GM06990 (cell line): Measurements from ENCODE around the gene RBM33.

ENCODE experiments used
- DNase-seq: peaks from one replicate; pipeline ENCODE4 v3.0.0-alpha.2; 2011; ENCODE audit not compliant: insufficient read length; ENCODE audit errors: extremely low read depth
- H3K27me3 ChIP-seq: replicated peaks from 2 replicates; pipeline ENCODE4 v1.6.0; 2011; ENCODE audit warnings: low read length; ENCODE audit not compliant: control insufficient read depth, insufficient read depth
- H3K36me3 ChIP-seq: 2 replicates; pipeline ENCODE4 v1.5.1; 2011; ENCODE audit warnings: low read length; ENCODE audit not compliant: control insufficient read depth, insufficient read depth
- H3K4me3 ChIP-seq: replicated peaks from 2 replicates; pipeline ENCODE4 v1.5.1; 2011; ENCODE audit warnings: low read depth, mild to moderate bottlenecking, control low read depth, low read length
- TF ChIP-seq, protein P1 (sequence below): IDR thresholded peaks from 2 replicates; pipeline ENCODE4 v1.5.1; 2011; ENCODE audit warnings: low read length, control low read depth, mild to moderate bottlenecking, inconsistent platforms; ENCODE audit not compliant: insufficient read depth, poor library complexity, severe bottlenecking

RBM33 gene

DNA sequence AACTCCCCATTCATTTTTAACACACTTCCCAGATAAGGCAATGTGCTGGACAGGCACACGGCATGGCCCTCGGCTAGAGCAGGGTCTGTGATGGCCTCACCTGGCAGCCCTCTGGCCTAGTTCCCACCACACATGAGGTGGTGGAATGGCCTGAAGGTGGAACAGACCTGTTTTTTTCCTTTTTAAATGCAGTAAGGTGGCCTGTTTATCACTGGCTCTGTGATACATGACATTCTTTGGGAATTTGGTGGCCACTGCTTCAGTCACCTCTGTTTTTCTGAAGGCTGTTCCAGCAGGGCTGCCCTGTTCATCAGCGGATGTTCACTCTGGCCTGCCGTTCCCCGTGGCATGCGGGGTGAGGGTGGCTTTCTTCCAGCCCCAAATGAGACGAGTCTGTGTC lies 131.2 kb downstream of the RBM33 start:
- Histone ChIP-seq H3K27me3 (no peaks in the 10 kb centered on the region), H3K36me3 (peaks cover 36% of the 10 kb centered on the region), H3K4me3 (no peak overlapping the region)
- TF ChIP-seq, protein P1, sequence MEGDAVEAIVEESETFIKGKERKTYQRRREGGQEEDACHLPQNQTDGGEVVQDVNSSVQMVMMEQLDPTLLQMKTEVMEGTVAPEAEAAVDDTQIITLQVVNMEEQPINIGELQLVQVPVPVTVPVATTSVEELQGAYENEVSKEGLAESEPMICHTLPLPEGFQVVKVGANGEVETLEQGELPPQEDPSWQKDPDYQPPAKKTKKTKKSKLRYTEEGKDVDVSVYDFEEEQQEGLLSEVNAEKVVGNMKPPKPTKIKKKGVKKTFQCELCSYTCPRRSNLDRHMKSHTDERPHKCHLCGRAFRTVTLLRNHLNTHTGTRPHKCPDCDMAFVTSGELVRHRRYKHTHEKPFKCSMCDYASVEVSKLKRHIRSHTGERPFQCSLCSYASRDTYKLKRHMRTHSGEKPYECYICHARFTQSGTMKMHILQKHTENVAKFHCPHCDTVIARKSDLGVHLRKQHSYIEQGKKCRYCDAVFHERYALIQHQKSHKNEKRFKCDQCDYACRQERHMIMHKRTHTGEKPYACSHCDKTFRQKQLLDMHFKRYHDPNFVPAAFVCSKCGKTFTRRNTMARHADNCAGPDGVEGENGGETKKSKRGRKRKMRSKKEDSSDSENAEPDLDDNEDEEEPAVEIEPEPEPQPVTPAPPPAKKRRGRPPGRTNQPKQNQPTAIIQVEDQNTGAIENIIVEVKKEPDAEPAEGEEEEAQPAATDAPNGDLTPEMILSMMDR, result no peak
- DNase-seq, result no peak

DNA sequence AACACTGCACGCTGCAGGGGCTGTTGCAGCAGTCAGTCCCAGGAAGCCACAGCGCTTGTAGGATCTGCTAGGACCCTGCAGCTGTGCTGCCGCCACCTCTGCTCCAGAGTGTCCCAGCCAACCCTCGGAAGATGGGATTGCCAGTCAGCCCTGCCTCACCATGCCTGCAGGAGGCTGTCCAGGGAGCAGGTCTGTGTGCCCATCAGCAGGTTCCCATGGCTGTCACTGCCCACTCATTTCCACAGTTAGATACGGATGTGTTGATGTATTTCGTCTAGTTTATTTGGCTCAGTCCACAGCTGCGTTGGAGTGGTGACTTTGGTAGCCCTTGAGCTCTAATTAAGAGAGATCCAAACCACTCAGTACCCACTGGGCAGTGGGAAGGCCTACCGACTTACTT lies 132.1 kb downstream of the RBM33 start:
- no peak for DNase-seq
- no peaks in the 10 kb centered on the region for H3K27me3 ChIP-seq
- peaks cover 39% of the 10 kb centered on the region for H3K36me3 ChIP-seq
- TF ChIP-seq, protein P1, result no peak
- H3K4me3 ChIP-seq, result no peak overlapping the region

DNA sequence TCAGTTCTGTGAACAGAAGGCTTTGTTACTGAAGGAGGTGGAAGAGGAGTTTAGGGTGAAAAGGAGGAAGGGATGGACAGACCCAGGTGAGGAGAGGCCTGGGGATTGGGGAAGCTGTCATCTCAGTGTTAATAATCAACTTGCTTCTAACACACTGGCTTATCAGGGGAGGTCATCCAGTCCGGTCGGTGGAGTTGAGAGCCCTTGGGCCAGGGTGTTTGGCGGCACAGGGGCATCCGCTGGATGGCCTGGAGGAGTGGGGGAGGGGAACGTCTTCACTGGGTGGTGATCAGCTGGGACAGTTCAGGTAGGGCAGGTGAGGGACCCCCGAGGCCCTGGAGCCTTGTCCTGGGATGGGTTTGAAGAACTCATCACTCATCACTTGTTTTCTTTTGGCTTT lies 133.9 kb downstream of the RBM33 start:
- no peak overlapping the region for H3K4me3 ChIP-seq
- TF ChIP-seq, protein P1, result no peak
- peaks cover 39% of the 10 kb centered on the region for H3K36me3 ChIP-seq
- DNase-seq, result no peak
- no peaks in the 10 kb centered on the region for H3K27me3 ChIP-seq

DNA sequence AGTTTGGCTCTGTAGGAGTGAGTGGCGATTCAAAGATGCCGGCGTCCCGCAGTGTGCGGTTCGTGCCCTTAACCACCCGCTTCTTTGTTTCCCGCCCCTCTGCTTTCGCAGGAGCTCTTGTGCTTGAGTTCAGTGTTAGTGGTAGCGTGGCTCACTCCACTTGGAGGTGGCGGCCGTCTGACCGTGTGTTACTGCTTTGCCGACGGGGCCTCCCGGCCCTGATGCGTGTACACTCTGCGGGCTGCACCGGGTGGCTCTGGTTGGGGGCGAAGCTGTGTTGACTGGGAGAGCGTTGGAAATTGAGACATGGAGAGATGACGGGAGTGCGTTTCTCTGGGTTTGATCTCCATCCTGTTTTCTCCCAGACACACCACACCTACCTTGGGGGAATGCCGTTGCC lies 136.4 kb downstream of the RBM33 start:
- Histone ChIP-seq H3K4me3 (no peak overlapping the region), H3K27me3 (no peaks in the 10 kb centered on the region), H3K36me3 (peaks cover 25% of the 10 kb centered on the region)
- no peak for DNase-seq
- TF ChIP-seq, protein P1, result no peak

DNA sequence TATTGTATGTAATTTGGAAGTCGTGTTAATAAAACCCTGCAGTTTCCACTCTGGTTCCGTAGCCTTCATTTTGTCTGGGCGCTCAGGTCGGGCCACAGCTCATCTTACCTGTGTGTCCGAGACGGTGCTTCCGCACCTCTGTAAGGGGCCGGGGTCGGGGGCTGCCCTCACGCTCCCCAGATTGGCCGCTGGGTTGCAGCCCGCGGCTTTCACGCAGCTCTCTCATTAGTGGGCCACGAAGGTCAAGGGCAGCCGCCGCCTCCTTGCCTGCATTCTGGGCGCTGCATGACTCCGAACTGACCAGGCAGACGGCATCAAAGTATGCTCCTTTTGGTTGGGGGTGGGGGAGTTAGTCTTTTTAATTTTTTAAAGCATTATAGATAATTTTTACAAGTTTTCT lies 137.0 kb downstream of the RBM33 start:
- TF ChIP-seq, protein P1, result no peak
- Histone ChIP-seq H3K27me3 (no peaks in the 10 kb centered on the region), H3K4me3 (no peak overlapping the region), H3K36me3 (peaks cover 21% of the 10 kb centered on the region)
- no peak for DNase-seq

DNA sequence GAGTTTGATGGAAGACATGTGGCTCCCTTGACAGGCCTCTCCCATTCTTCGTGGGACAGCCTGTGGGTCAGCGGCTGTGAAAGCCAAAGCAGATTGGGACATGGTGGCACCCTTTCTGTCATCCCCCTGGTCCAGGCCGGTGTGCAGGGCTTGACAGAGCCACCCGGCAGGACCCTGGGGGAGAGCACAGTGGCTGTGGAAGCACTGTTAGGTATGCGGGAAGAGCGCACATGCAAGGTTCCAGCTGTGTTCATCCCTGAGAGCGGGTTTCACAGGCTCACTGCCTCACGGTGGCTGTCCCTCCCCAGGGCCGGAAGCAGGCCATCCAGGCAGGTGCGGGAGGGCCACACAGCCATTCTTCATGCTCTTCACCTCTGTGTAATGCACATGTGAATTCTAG lies 138.0 kb downstream of the RBM33 start:
- Histone ChIP-seq H3K4me3 (no peak overlapping the region), H3K27me3 (no peaks in the 10 kb centered on the region), H3K36me3 (peaks cover 18% of the 10 kb centered on the region)
- TF ChIP-seq, protein P1, result no peak
- DNase-seq, result no peak
